Measurements from ENCODE around the gene CHML.

CHML gene

DNA sequence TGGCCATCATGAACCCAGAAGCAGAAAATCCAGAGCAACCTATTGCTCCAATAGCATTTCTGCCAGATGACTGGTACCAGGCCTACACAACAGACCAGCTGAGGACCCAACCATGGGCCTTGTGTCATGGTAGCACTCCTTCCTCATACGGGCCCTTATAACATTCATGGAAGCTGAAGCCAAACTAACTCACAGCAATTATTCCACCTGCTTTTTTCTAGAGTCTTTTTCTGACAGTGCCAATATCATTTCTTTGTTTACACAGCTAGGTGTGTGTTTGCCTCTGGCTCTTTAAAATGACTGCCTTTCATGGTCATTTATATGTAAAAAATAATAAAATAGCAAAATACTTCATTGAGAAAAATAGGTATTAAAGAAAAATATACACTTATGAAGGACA lies 8.0 kb upstream of the CHML start:
- FAIRE-seq (no peak), DNase-seq (ENCODE audit: insufficient read length, low spot score) (no peak)

DNA sequence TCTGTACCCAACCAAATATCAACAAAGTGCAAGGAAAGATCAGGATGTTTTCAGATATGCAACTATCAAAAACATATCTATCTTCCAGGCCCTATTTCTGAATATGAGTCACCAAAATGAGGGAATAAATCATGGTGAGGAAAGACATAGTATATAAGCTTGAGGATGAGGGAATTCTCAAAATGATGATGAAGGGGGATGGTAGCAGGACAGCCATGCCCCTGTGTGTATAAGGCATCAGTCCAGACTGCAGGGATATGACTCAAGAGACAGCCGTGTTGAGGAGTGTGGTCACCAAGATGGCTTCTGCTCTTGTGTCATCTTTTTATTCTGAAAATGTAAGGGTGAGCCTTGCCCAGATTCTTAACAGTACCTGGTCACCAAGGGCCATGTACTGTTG lies 7.5 kb upstream of the CHML start:
- FAIRE-seq: no peak
- no peak for DNase-seq (ENCODE audit: insufficient read length, low spot score)

DNA sequence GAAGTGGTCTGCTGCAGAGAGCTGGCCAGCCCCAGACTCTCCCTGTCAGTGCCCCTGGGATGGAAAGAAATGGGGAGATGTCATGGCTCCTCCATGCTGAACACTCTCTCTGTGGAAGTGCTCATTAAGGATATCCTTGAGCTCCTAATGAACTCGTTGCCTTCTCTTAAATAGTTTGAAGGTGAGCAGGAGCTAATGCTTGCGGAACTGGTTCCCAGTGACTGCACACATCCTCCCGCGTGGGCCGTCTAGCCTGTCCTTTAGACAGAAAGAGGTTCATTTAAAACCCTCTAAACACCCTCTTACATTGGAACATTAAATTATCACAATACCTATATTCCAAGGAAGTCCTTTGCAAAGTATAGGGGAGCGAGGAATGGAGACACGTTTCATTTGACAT lies 6.0 kb upstream of the CHML start:
- DNase-seq (ENCODE audit: insufficient read length, low spot score) (no peak), FAIRE-seq (no peak)

DNA sequence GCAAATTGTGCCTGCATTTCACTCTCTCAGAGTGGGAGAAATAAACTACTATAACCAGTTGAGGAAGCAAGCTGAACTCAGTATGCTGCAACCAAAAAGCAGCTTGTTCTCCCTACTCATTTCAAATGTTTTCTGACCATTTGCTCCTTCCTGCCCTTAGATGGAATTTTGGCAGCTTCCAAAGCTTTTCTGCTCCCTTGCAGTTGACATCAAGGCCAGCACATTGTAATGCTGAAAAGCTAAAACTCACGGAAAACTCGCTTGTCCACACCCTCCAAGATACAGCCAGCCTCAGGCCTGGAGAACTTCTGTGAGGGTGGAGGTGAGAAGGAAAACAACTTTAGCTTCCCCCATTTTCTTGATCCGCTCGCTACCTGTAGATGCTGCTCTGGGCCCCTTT lies 5.0 kb upstream of the CHML start:
- no peak for DNase-seq (ENCODE audit: insufficient read length, low spot score)
- FAIRE-seq: no peak

DNA sequence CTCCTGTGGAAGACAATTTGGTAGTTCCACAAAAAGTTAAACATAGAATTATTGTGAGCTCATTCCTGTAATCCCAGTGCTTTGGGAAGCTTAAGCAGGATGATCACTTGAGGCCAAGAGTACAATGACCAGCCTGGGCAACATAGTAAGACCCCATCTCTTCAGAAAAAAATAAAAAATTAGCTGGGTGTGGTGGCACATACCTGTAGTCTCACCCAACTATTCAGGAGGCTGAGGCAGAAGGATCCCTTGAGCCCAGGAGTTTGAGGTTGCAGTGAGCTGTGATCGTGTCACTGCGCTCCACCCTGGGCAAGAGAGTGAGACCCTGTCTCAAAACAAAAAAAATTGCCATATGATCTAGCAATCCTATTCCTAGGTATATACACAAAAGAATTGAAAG lies 4.1 kb upstream of the CHML start:
- FAIRE-seq (no peak), DNase-seq (ENCODE audit: insufficient read length, low spot score) (no peak)

DNA sequence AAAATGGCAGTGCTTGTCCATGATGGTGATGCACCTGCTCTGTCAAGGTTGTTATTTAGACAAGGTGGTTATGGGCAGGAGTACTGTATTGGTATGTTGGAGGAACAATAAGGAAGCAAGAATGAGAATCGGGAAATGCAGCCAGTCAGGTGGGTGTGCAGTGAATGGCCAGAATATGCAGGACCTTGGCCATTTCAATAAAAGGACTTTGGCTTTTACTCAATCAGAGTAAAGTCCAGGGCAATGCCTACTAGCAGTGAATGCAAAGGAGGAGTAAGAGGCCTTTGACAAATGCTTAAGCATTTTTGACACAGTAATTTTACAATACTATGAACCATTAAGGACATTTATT lies 2.4 kb upstream of the CHML start:
- FAIRE-seq (no peak), DNase-seq (ENCODE audit: insufficient read length, low spot score) (no peak)

DNA sequence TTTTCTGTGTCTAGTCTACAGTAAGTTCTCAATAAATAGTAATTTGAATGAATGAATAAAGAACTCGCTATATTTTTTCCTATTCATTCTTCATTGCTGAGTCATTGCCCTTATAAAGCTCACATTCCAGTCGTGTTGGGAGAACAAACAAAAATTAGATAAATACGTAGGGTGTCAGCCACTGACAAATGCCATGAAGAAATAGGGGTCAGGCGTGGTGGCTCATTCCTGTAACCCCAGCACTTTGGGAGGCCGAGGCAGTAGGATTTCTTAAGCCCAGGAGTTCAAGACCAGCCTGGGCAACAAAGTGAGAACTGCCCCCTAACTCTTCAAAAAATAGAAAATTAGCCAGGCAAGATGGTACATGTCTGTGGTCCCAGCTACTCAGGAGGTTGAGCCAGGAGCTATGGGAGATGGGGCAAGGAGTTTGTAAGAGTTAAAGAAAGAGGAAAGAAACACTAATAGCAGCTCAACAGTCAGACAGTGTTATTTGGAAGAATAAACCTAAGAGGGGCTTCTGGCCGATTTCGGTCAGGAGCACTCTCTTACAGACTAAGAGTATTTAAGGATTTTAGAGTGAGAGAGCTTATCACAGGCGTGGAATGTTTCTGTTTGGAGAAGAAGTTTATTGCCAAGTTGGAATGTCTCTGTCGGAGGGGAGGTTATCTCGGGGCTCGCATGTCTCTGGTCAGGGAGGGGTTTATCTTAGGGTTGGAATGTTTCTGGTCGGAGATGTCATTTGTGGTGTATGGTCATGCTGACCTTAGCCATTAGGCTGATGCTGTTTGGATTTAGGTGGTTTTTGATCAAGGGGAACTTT lies 1.8 kb upstream of the CHML start:
- FAIRE-seq (no peak), DNase-seq (ENCODE audit: insufficient read length, low spot score) (no peak)

DNA sequence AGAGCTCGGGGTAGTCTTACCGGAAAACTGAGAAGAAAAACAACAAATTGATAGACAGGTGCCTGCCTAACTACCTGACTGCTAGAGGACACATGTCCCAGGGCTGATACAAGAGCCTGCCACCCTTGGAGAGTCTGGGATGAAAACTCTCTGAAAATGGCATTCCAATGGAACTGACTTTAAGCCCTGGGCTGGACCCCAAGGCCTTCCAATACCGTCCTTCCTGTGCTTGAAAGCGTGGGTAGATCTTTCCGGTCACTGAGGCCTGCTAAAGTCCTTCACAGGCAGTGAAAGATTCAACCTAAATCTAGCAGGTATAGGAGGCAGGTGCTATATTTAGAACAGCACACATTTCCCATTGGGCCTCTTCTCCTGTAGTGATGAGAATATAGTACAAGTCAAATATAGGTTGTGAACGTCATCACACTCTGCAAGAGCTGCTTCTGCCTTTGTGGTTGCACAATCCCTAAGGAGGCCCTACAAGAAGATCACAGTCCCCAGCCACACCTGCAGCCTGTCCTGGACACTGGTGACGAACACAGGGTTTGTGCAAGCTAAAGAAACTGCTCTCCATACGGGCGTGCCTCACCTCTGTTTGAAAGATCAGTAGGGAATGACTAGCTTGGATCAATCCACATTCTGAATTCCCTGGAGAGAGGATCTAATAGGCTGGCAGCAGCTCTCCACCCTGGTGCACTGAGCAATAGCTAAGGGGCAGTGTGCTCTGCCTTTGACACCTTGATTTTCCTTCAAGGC lies 876 bp upstream of the CHML start:
- FAIRE-seq: peak; percentile 52
- no peak for DNase-seq (ENCODE audit: insufficient read length, low spot score)

DNA sequence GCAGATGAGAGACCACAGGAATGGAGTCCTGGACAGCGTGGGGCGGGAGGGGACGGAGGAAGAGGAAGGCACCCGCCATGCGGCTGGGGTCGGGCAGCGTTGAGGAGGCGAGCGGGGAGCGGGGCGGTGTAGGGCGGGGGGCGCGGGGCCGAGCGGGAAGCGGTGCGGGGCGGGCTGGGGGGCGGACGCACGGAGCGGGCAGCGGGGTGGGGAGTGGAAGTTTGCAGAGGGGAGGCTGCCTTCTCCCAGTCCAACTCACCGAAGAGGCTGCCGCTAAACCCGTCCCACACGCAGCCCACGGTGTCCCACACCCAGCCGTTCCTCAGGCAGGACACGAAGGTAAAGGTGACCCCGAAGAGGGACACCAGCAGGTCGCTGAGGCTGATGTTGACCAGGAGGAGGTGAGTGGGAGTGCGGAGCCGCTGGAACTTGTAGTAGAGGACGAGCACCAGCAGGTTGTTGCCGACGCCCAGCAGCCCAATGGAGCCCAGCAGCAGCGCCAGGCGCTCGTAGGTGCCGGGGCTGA lies 483 bp downstream of the CHML start:
- no peak for FAIRE-seq

DNA sequence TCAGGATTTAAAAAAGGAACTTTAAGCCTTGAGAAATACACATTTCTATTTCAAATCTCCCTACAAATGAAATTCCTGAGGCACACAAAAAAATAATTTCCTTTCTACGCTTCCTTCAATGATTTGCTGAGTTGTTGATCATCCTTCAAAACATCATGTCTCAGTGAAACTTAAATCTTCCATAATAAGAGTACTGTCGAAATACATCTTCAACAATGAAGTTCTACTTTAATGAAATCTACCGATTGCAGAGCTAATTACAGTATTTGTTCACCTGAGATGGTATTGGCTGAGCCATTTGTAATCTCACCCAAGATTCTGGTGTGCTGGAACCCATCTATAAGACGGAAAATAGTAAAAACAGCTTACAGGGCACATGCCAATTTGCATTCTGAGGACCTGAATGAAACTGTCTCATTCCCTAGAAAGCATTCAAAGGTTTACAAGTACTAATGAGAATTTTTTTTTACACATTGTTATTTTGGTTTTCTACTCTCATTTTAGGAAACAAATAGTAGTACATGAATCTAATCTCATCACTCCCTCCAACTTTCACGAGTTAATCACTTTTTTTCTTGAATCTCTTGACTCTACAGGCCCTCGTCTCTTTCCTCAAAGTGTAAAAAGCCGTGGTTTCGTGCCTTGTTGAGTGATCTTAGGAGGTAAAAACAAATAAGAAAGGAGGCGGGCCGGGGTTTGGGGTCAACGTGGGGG lies 1.1 kb downstream of the CHML start:
- DNase-seq (ENCODE audit: insufficient read length, low spot score) (no peak), FAIRE-seq (peak; percentile 84)

More for the DNA sequence above, 483 bp downstream of the CHML start:
- peak; percentile 52 for DNase-seq (ENCODE audit: insufficient read length, low spot score)

DNA sequence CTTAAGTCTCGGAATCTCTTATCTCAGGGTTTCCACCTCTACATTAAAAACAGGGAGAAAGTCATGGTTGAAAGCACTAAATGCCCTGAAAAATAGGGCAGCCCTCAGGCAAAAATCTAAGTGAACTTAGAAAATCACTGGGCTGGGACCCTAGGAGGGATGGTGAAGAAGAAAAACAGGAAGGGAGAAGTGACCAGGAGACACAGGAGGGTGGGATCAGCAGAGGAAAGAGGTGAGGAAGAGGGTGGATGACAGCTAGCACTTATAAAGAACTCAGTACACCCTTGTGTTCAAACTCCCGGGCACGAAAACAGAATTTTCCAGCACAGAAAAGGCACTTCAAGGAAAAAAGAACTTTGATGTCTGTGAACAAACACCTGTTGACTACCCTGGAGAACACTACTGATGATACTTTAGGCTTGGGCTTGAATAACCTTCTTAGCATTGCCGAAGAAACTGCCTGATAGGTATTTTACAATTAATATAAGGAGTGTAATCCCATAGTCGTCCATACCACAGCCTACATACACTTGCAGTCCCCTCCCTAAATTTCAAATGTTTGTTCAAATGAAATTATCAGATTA lies 2.0 kb downstream of the CHML start:
- DNase-seq (ENCODE audit: insufficient read length, low spot score): no peak
- no peak for FAIRE-seq

DNA sequence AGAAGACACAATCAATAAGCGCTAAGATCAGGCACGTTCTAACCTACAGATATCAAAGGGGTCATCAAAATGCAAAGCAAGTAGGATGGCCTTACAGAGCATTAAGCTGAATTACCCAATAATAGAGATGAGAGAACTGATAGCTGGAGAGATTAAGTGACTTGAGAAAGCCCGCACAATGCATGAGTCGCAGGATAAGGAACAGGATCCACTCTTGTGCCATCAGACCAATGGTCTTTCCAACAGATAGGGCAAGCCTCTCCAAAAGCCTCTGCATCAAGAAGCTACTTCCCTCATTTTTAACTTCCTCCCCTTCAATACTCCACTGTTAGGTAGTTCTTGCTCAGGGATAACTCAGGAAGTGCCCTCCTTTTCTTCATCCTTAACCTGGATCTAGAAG lies 2.6 kb downstream of the CHML start:
- DNase-seq (ENCODE audit: insufficient read length, low spot score) (no peak), FAIRE-seq (peak; percentile 64)

DNA sequence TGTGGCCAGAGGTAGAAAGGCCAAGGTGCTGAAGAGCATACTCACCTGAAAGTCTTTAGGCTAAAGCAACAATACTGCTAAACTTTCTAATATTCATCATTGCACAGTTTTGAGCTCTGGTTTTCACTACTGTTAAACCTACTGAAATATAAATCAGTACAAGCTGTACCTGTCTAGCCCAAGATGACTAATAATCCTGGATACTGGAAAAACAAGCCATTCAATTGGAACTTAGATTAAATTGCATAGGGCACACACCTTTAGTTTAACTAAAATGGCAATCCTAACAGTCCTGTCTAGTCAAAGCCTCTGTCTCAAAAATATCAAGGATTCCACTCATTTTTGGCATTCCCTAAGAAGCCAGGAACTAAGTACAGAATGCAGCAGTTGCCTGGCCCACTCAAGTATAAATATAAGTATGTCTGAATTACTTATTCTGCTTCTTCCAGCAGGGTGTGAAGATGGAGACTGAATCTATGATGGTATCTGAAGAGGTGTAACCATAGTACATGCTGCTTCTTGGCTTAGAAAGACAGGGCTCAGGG lies 3.1 kb downstream of the CHML start:
- DNase-seq (ENCODE audit: insufficient read length, low spot score) (no peak), FAIRE-seq (no peak)

DNA sequence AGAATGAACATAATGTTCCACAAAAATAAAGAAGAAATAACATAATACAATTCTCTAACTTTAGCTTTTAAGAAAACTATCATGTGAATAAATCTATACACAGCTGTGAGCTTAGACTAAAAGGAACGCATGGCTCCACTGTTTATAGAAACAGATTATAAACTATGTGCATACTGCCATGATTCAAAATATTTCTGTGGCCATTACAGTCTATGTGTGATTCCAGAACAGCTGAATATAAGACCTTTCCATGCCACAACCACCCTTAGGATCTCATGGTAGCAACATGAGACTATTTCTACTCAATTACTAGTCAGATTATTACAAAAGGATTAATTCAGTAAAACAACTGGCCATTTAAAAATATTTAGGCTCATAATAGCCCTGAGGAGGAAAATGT lies 3.9 kb downstream of the CHML start:
- peak; percentile 53 for FAIRE-seq
- no peak for DNase-seq (ENCODE audit: insufficient read length, low spot score)

DNA sequence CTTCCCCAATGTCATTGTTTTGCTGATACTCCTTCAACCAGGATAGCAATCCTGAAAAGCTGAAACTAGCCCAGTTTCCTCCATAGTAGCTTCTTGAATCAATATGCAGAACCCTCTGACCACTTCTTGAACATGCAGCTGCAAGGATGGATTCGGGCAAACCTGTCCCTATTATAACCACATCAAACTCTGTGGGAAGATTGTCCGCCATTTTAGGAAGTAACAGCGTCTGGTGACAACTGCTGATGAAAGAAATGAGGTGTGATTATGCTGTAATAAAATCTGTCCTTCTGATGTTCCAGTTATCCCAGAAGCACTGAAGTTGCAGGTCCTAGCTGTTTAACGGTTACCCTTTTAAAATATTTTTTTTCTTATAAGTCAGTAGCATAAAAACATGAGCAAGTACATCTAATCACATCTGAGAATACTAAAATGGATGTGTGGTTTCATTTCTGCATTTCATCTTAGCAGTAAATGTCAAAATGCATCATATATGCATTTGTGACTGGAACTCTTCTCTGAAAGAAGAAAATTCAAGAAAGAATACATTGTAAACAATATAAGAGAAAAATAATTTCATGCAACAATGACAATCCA lies 4.5 kb downstream of the CHML start:
- DNase-seq (ENCODE audit: insufficient read length, low spot score) (no peak), FAIRE-seq (peak; percentile 86)

DNA sequence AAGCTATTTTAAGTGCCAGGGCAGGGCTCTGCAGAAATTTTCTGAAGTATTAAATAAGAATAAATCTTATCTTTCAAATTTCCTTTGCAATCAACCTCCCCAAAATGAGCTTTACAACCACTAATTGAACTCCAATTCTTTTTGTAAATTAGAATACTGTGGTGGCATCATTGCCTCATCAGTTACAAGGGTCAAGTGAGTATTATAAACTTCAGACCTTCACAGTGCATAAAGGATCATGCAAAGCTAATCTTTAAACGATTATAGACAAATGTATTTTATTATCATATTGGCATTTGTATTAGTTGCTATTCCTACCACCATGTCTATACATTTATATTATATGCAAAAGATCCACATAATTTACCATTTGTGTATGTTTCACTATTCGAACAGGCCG lies 7.2 kb downstream of the CHML start:
- DNase-seq (ENCODE audit: insufficient read length, low spot score) (no peak), FAIRE-seq (no peak)

DNA sequence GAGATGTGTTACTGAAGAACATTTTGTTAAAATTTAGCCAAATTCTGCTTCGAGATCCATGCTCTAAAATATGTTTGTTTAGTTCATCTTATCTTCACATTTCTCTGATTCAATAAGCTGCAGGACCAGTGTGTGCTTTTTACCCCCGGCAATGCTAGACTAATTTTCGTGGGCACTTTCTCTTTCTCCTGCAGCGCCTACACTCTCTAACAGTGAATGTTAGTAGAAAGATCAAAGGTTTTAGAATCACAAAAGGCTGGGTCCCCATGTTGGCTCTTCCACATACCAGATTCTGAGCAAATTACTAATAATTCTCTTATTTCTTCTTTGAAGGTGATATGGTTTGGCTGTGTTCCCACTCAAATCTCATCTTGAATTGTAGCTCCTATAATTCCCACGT lies 8.5 kb downstream of the CHML start:
- no peak for FAIRE-seq
- no peak for DNase-seq (ENCODE audit: insufficient read length, low spot score)

DNA sequence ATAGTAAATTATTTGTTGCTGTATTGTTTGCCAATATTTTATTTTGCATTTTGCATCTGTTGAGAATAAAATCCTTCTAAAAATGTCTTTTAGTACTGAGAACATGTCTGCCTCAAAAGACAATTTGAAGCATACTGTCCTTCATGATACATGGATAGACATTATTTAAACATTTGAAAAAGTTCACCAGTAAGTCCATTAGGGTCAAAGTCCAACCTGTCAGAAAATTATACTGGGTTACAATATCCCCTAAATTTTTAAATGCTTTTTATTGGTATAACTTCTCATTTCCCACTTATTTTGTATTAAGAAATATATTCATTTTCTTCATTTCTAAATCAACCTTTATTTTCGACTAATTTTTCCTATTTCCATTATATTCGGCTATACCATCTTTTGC lies 9.3 kb downstream of the CHML start:
- DNase-seq (ENCODE audit: insufficient read length, low spot score): no peak

DNA sequence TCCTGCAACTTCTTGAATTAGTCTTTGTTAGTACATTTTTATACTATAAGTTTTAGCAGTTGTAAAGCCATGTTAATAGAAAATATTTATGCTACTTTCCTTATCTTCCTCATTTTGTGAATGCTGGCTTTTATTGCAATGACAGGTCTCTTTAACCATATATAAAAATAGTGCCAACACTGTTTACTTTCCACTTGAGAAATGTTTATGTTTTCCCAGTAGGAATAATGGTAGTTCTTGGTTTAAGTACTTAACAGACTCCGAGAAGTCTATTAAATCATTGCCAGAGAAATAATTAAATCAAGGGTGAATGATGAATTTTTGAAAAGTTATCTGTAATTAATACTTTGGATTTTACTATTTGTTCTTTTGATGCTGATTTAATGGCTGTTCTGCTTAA lies 9.7 kb downstream of the CHML start:
- DNase-seq (ENCODE audit: insufficient read length, low spot score): no peak
- no peak for FAIRE-seq

More for the DNA sequence above, 9.3 kb downstream of the CHML start:
- FAIRE-seq: no peak

DNA sequence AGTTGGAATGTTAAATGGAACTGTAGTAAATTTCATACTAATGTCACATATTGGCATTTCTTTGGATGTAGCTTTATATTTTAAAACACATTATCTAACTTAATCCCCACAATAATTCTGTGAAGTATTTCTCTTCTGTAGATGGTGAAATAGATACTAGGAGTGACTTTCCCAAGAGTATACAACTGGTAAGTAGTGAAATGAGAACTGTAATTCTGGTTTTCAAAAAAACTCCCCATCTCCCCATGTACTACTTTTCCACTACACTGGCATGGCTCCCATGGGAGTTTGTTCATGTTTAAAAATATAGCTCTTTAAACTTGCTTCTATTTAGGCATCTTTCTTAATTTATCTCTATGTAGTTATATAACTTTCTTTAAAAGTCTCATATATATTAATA lies 10.2 kb downstream of the CHML start:
- DNase-seq (ENCODE audit: insufficient read length, low spot score) (no peak), FAIRE-seq (no peak)
